ENCODE data around the gene CDK14.

GRCh38 chr7:90777465-90777864, 181.3 kb downstream of the CDK14 start:
- no peak for TF ChIP-seq REST (IDR thresholded peaks at IDR 0.05; ENCODE audit: insufficient read depth in 1 of 2, low read depth in 2 of 2, low read length in 2 of 2)
- TF ChIP-seq SIN3A (IDR thresholded peaks at IDR 0.05; ENCODE audit: borderline replicate concordance, insufficient read depth, low read length): no peak
- TF ChIP-seq TAF1 (IDR thresholded peaks at IDR 0.05; ENCODE audit: borderline replicate concordance, insufficient read depth, low read length): no peak

Measured in PFSK-1 (cell line).